SHP77 treated with DMSO at 0.1 percent for 48 hours (cell line): ENCODE data around the gene ADGRB2.
A peak's percentile ranks its signal among the peaks of the same experiment; 100 is the strongest.

Experiments
- DNase-seq: peaks from one replicate; lab custom pipeline; 2025; lab: John Stamatoyannopoulos, UW

ADGRB2 gene

GRCh38 chr1:31795801-31796621, 31.9 kb upstream of the ADGRB2 start:
- peak; percentile 51 for DNase-seq

- no peak for DNase-seq
Measured at GRCh38 chr1:31795096-31795675, 31.0 kb upstream of the ADGRB2 start.

- DNase-seq, result no peak
Measured at GRCh38 chr1:31793586-31794285, 29.6 kb upstream of the ADGRB2 start.

- DNase-seq, result no peak
Measured at GRCh38 chr1:31793086-31793485, 28.9 kb upstream of the ADGRB2 start.

- no peak for DNase-seq
Measured at GRCh38 chr1:31792541-31792940, 28.4 kb upstream of the ADGRB2 start.

GRCh38 chr1:31792116-31792515, 28.0 kb upstream of the ADGRB2 start:
- DNase-seq, result no peak

GRCh38 chr1:31791131-31791858, 27.2 kb upstream of the ADGRB2 start:
- DNase-seq, result no peak

GRCh38 chr1:31790641-31791091, 26.5 kb upstream of the ADGRB2 start:
- no peak for DNase-seq

GRCh38 chr1:31790140-31790539, 26.0 kb upstream of the ADGRB2 start:
- no peak for DNase-seq

GRCh38 chr1:31789259-31790065, 25.3 kb upstream of the ADGRB2 start:
- peak; percentile 60 for DNase-seq

GRCh38 chr1:31788825-31789256, 24.7 kb upstream of the ADGRB2 start:
- no peak for DNase-seq

- DNase-seq, result peak; percentile 68
Measured at GRCh38 chr1:31788138-31788824, 24.1 kb upstream of the ADGRB2 start.

- DNase-seq, result no peak
Measured at GRCh38 chr1:31787786-31788137, 23.6 kb upstream of the ADGRB2 start.

GRCh38 chr1:31787261-31787660, 23.1 kb upstream of the ADGRB2 start:
- no peak for DNase-seq

- no peak for DNase-seq
Measured at GRCh38 chr1:31786366-31787060, 22.4 kb upstream of the ADGRB2 start.

- DNase-seq, result no peak
Measured at GRCh38 chr1:31785947-31786290, 21.8 kb upstream of the ADGRB2 start.

- no peak for DNase-seq
Measured at GRCh38 chr1:31785020-31785946, 21.1 kb upstream of the ADGRB2 start.

GRCh38 chr1:31784356-31785019, 20.3 kb upstream of the ADGRB2 start:
- DNase-seq, result no peak

- no peak for DNase-seq
Measured at GRCh38 chr1:31783846-31784245, 19.7 kb upstream of the ADGRB2 start.
